ENCODE measurements around the gene KCNG4.
"Not testable (repeated sequence)": the region's sequence is repeated elsewhere in the genome, so short reads cannot be mapped to it uniquely, and the experiment has no call there.

KCNG4 gene

GRCh38 chr16:84215531-84215930 is 24.3 kb downstream of the KCNG4 start:
- H3K36me3 ChIP-seq (ENCODE audit: insufficient read depth, low read length) = no peaks in the 10 kb centered on the region
- no peak overlapping the region for H3K4me3 ChIP-seq
- H3K27ac ChIP-seq = no peak overlapping the region
- TF ChIP-seq EZH2 (IDR thresholded peaks at IDR 0.05) = no peak
- TF ChIP-seq FOXP2 (optimal IDR thresholded peaks at IDR 0.05; ENCODE audit: control extremely low read depth, extremely low read length, insufficient read depth) = no peak
- no peak for TF ChIP-seq POLR2AphosphoS5 (IDR thresholded peaks at IDR 0.05; ENCODE audit: borderline replicate concordance, low read depth, low read length)
- no peak overlapping the region for H3K9ac ChIP-seq (ENCODE audit: insufficient read length)
- H3K9me3 ChIP-seq (ENCODE audit: low read depth, low read length) = no peaks in the 10 kb centered on the region
- no peak for DNase-seq (ENCODE audit: low read depth, low spot score)

- Histone ChIP-seq H3K36me3 (ENCODE audit: insufficient read depth, low read length) (no peaks in the 10 kb centered on the region), H3K27ac (no peak overlapping the region), H3K9ac (ENCODE audit: insufficient read length) (no peak overlapping the region), H3K9me3 (ENCODE audit: low read depth, low read length) (no peaks in the 10 kb centered on the region), H3K4me3 (no peak overlapping the region)
- TF ChIP-seq POLR2AphosphoS5 (IDR thresholded peaks at IDR 0.05; ENCODE audit: borderline replicate concordance, low read depth, low read length) (no peak), FOXP2 (optimal IDR thresholded peaks at IDR 0.05; ENCODE audit: control extremely low read depth, extremely low read length, insufficient read depth) (no peak), EZH2 (IDR thresholded peaks at IDR 0.05) (no peak)
- no peak for DNase-seq (ENCODE audit: low read depth, low spot score)
These were observed 25.3 kb downstream of the KCNG4 start for GRCh38 chr16:84214451-84215066.

- no peaks in the 10 kb centered on the region for H3K36me3 ChIP-seq (ENCODE audit: insufficient read depth, low read length)
- no peak for DNase-seq (ENCODE audit: low read depth, low spot score)
- no peak overlapping the region for H3K27ac ChIP-seq
- no peak overlapping the region for H3K4me3 ChIP-seq
- H3K9ac ChIP-seq (ENCODE audit: insufficient read length) = no peak overlapping the region
- no peak for TF ChIP-seq EZH2 (IDR thresholded peaks at IDR 0.05)
- TF ChIP-seq POLR2AphosphoS5 (IDR thresholded peaks at IDR 0.05; ENCODE audit: borderline replicate concordance, low read depth, low read length) = no peak
- no peak for TF ChIP-seq FOXP2 (optimal IDR thresholded peaks at IDR 0.05; ENCODE audit: control extremely low read depth, extremely low read length, insufficient read depth)
- no peaks in the 10 kb centered on the region for H3K9me3 ChIP-seq (ENCODE audit: low read depth, low read length)
These were observed 27.2 kb downstream of the KCNG4 start for GRCh38 chr16:84212631-84213030.

- TF ChIP-seq FOXP2 (optimal IDR thresholded peaks at IDR 0.05; ENCODE audit: control extremely low read depth, extremely low read length, insufficient read depth) (no peak), POLR2AphosphoS5 (IDR thresholded peaks at IDR 0.05; ENCODE audit: borderline replicate concordance, low read depth, low read length) (no peak), EZH2 (IDR thresholded peaks at IDR 0.05) (no peak)
- Histone ChIP-seq H3K9me3 (ENCODE audit: low read depth, low read length) (no peaks in the 10 kb centered on the region), H3K27ac (no peak overlapping the region), H3K36me3 (ENCODE audit: insufficient read depth, low read length) (no peaks in the 10 kb centered on the region), H3K9ac (ENCODE audit: insufficient read length) (no peak overlapping the region), H3K4me3 (no peak overlapping the region)
- no peak for DNase-seq (ENCODE audit: low read depth, low spot score)
These were observed 27.7 kb downstream of the KCNG4 start for GRCh38 chr16:84212154-84212553.

- Histone ChIP-seq H3K9me3 (ENCODE audit: low read depth, low read length) (no peaks in the 10 kb centered on the region), H3K9ac (ENCODE audit: insufficient read length) (no peak overlapping the region), H3K27ac (no peak overlapping the region), H3K4me3 (no peak overlapping the region), H3K36me3 (ENCODE audit: insufficient read depth, low read length) (no peaks in the 10 kb centered on the region)
- TF ChIP-seq POLR2AphosphoS5 (IDR thresholded peaks at IDR 0.05; ENCODE audit: borderline replicate concordance, low read depth, low read length) (no peak), EZH2 (IDR thresholded peaks at IDR 0.05) (no peak), FOXP2 (optimal IDR thresholded peaks at IDR 0.05; ENCODE audit: control extremely low read depth, extremely low read length, insufficient read depth) (no peak)
- DNase-seq (ENCODE audit: low read depth, low spot score) = no peak
These were observed 29.8 kb downstream of the KCNG4 start for GRCh38 chr16:84209989-84210388.

- Histone ChIP-seq H3K9me3 (ENCODE audit: low read depth, low read length) (no peaks in the 10 kb centered on the region), H3K4me3 (no peak overlapping the region), H3K9ac (ENCODE audit: insufficient read length) (no peak overlapping the region), H3K36me3 (ENCODE audit: insufficient read depth, low read length) (no peaks in the 10 kb centered on the region), H3K27ac (no peak overlapping the region)
- DNase-seq (ENCODE audit: low read depth, low spot score) = no peak
- no peak for TF ChIP-seq FOXP2 (optimal IDR thresholded peaks at IDR 0.05; ENCODE audit: control extremely low read depth, extremely low read length, insufficient read depth)
- no peak for TF ChIP-seq POLR2AphosphoS5 (IDR thresholded peaks at IDR 0.05; ENCODE audit: borderline replicate concordance, low read depth, low read length)
- TF ChIP-seq EZH2 (IDR thresholded peaks at IDR 0.05) = no peak
These were observed 31.9 kb downstream of the KCNG4 start for GRCh38 chr16:84207879-84208278.

- no peak overlapping the region for H3K4me3 ChIP-seq
- no peak overlapping the region for H3K9ac ChIP-seq (ENCODE audit: insufficient read length)
- no peaks in the 10 kb centered on the region for H3K9me3 ChIP-seq (ENCODE audit: low read depth, low read length)
- no peak for TF ChIP-seq EZH2 (IDR thresholded peaks at IDR 0.05)
- no peak for TF ChIP-seq FOXP2 (optimal IDR thresholded peaks at IDR 0.05; ENCODE audit: control extremely low read depth, extremely low read length, insufficient read depth)
- DNase-seq (ENCODE audit: low read depth, low spot score) = no peak
- H3K27ac ChIP-seq = no peak overlapping the region
- no peaks in the 10 kb centered on the region for H3K36me3 ChIP-seq (ENCODE audit: insufficient read depth, low read length)
These were observed 32.6 kb downstream of the KCNG4 start for GRCh38 chr16:84207251-84207650.

- TF ChIP-seq FOXP2 (optimal IDR thresholded peaks at IDR 0.05; ENCODE audit: control extremely low read depth, extremely low read length, insufficient read depth) (no peak), POLR2AphosphoS5 (IDR thresholded peaks at IDR 0.05; ENCODE audit: borderline replicate concordance, low read depth, low read length) (no peak), EZH2 (IDR thresholded peaks at IDR 0.05) (no peak)
- H3K9ac ChIP-seq (ENCODE audit: insufficient read length) = no peak overlapping the region
- H3K4me3 ChIP-seq = no peak overlapping the region
- no peaks in the 10 kb centered on the region for H3K9me3 ChIP-seq (ENCODE audit: low read depth, low read length)
- no peak for DNase-seq (ENCODE audit: low read depth, low spot score)
- no peak overlapping the region for H3K27ac ChIP-seq
- no peaks in the 10 kb centered on the region for H3K36me3 ChIP-seq (ENCODE audit: insufficient read depth, low read length)
These were observed 33.7 kb downstream of the KCNG4 start for GRCh38 chr16:84205976-84206691.

GRCh38 chr16:84205123-84205522 is 34.7 kb downstream of the KCNG4 start:
- H3K4me3 ChIP-seq; DNase-seq (ENCODE audit: low read depth, low spot score); H3K27ac ChIP-seq; H3K9me3 ChIP-seq (ENCODE audit: low read depth, low read length); H3K36me3 ChIP-seq (ENCODE audit: insufficient read depth, low read length); H3K9ac ChIP-seq (ENCODE audit: insufficient read length): not testable (repeated sequence)

GRCh38 chr16:84204551-84204950 is 35.3 kb downstream of the KCNG4 start:
- not testable (repeated sequence) for DNase-seq (ENCODE audit: low read depth, low spot score)

More at GRCh38 chr16:84204551-84204950, 35.3 kb downstream of the KCNG4 start:
- H3K4me3 ChIP-seq; H3K9ac ChIP-seq (ENCODE audit: insufficient read length); H3K9me3 ChIP-seq (ENCODE audit: low read depth, low read length); H3K36me3 ChIP-seq (ENCODE audit: insufficient read depth, low read length); H3K27ac ChIP-seq: not testable (repeated sequence)
